NCI-H2107 treated with DMSO at 0.1 percent for 48 hours (cell line): ENCODE measurements around the gene CCN6.
A peak's percentile ranks its signal among the peaks of the same experiment; 100 is the strongest.
"Not testable (repeated sequence)": the region's sequence is repeated elsewhere in the genome, so short reads cannot be mapped to it uniquely, and the experiment has no call there.

ENCODE experiments used
- DNase-seq: peaks from one replicate; lab custom pipeline; 2025; ENCODE audit not compliant: unreplicated experiment; lab: John Stamatoyannopoulos, UW

The CCN6 gene

DNA sequence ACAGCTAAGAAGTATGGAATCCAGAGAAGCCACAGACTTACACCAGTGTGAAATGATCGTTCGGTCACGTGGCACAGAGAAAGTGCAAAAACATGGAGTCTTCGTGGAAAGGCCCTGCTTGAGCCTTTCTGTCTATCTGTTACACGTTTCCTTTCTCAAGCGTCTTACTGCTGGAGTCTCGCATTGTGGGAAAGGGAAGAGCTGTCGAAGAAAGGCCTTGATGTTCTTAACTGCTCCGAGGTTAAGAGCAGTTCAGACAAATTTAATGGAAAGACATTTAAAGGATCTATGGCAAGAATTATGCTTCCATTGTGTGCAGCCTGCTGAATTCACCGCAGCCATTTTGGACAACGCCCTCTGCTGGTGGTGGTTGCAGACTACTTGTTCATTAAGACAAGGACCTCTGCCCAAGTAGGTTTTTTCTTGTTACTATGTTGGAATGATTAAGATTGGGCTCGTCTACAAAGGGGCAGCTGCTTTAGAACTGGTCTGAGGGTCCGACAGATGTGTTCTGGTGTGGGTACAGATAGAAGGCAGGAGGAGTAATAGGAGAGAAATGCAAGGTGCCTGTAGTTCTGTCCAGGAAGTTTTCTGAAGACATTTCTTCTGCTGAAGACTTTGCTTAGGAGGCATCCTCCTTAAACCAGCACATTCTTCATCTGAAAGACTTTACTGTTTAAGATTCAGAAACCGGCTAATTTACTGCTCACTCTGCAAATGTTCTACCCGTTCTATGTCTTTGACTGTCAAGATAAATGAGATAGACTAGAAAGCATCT, 24.7 kb upstream of the CCN6 start:
- DNase-seq, result peak; percentile 19

DNA sequence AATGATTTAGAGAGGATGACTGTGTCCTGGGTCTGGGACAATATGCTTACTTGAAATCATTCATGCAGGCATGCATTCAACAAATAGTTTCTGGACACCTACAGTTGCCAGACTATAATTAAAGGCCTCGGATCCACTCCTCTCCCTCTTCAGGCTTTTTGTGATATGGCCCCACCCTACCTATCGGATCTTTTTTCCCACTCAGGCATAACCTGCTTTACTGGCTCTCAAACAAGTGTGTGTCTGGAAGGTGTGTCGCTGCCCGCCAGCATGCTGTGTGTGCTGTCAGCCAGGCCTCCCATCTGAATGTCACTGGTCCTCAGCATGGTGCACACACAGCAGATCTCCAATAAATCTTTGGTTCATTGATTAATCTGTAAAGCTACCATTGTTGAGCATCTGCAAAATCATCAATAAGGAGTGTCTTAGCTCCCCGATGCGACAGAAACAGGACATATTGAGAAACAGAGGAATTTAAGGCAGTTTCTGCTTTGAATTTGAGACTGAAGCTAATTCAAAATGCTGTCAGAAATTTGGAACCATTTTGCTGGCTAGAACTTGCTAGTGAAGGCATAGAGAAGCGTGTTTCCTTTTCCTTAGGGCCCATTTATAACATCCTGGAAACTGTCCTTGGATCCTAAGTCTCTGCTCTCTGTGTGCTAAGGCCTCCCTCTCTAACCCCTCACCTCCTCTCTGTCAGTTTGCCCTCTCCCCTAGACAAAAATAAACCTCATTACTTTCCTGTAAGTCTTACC, 23.5 kb upstream of the CCN6 start:
- no peak for DNase-seq

DNA sequence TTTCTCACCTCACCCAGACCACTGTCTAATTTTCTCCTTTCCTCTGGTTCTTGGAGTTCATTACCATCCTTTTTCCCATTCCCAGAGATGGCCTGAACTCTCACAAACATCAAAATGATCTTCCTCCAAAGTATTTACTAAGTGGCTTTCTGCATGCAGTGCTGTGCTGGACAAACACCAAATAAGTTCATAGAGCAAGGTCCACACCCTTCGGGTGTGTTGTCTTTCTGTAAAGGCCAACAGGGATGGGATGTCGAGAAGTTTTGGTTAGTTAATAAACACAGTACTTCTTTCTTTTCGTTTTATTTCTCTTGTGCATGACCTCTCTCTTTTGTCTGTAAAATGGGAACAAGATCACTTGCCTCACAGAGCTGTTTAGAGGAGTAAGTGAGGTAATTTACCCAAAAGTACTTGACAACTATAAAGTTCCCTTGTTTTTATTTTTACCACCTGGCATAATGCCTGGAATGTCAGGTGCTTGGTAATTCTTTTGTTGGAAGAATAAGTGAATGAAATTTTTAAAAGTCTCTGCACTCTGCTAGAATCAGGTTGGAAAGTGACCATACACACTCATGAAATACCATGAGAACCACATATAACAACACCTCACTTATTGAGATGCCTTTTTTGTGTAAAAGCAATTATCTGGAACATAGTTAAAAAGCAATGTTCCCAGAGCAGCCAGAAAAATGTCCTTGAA, 22.8 kb upstream of the CCN6 start:
- peak; percentile 49 for DNase-seq

DNA sequence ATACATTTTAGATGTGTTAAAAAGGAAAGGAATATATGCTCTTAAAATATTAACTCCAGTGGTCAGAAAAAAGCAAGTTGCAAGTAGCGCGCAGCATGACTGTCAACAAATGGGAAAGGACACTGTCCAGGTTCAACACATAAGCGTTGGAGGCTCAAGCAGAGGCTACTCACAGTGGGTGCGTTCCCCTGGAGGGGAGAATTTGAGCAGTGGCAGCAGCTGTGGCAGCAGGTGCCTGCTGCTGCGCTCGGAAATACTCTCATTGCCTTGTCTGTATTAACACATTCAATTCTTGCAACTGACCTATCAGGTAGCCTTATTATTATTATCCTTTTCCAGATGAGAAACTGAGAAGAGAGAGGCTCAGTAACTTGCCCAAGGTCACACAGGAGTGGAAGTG, 21.9 kb upstream of the CCN6 start:
- DNase-seq, result no peak

DNA sequence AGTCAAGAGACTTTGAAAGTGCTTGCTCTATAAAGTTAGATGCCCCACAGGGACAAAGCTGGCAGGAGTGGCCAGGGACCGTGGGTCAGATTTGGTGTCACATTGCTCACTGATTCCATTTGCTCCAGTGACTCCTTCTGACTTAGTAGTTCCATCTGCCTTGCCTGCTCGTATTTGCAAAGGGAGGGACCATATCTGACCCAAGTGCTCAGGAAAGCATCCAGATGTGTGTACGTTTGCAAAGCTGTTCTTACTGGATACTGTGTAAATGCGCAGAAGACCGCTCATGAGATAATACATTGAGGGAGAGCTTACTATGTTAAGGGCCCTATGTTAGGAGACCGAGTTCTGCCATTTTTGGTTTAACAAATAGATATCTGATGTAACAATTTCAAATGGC, 21.2 kb upstream of the CCN6 start:
- DNase-seq, result no peak

DNA sequence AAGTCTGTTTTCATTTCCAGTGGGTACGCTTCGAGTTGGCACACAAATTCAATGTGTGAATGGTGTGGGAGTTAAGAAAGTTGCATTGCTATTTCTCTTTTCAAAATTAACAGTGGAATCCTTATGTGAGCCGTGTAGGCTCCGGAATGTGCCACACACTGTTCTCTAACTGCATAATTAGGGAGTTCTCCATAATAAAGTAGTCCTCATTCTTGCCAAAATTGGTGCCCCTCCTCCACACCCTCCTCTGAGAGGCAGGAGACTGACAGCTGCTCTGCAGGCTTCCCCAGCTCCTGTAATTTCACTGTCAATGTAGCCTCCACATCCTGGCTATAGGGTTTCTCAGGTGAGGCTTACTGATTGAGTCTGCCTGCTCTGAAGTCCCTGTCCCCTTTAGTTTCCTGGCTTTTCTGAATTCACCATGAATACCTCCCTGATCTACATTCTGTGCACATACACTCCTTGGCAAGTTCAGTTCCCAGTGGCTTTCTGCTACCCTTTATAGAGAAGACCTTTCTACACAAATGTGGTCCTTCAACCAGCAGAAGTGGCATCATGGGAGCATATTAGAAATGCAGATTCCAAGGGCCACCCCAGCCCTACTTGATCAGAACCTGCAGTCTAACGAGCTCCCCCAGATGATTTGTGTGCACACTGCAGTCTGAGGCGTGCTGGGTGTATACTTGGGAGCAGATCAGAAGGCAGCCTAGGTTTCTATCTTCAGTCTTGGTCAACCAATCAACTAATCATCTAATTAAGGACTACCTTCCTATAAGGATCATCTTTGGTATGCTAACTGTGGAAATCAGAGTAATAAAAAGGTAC, 19.9 kb upstream of the CCN6 start:
- no peak for DNase-seq

DNA sequence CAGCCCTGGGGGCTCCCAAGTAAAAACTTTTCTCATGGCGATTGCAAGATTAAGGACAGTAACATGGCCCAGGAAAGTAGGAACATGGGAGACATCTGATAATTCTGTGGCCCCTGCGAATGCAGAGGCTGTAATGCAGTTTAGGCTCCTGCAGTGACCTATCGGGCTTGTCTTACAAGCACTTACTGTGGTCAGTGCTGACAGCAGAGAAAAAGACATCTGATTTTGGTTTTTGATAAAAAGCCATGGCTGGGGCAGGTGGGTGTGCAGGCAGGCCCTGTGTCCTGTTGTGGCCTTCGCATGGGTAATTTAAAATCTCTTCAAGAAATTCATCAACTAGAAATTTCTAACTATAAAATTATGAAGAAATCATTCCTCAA, 19.3 kb upstream of the CCN6 start:
- no peak for DNase-seq

DNA sequence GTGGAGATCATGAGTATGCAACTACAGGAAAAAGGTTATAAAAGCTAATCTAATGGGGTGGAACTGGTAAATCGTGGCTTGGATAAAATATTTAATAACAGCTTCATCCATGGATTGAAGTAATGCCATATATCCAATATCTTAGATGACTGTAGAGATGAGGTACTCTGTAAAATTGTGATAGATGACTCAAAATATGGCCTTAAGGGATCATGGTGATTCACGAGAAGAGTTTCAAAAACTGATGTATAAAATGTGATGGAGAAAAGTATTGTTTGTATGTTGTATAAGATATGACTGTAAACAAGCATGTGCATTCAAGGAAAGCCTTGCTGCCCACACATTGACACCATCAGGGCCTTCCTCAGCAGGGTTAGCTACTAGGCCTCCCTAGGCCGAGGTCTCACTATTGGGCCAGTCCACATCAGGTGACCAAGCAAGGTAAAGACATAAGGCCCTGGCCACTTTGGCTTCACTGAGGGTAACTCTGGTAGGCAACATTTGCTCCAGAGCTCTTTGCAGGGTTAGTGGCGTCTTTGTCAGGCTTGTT, 17.7 kb upstream of the CCN6 start:
- DNase-seq, result no peak

DNA sequence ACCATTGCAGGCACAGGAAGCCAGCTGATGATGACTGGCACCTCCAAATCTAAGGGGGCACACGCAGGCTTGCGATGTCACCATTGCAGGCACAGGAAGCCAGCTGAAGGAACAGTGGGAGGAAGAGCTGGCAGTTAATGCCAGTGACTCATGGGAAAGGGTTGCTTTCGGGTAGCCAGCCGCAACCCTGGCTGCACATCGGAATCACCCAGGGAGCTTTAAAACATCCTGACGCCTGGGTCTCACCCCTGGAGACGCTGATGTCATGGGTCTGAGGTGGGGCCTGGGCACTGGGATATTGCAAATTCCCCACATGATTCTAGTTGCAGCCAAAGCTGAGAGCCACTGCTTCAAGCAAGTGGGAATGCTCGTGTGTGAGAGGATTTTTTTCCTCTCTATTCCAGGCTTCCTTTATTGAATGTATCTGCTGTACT, 16.1 kb upstream of the CCN6 start:
- no peak for DNase-seq

DNA sequence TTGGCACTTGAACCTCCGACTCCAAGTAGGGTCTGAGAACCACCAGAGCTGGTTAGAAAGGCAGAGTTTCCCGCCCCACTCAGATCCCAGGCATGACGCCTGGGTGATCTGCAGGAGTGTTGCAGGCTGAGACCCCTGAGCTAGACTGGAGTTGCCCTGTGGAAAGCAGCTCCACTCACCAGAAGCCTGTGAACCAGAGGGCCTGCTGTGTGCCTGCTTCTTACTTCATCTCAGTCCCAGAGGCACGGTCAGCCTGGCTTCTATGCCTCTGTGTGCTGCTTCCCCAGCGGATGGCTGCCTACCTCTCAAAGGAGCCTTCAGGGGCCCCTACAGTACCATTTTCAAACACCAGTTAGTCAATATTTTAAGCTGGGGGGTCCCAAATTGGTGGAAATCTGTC, 15.6 kb upstream of the CCN6 start:
- no peak for DNase-seq

DNA sequence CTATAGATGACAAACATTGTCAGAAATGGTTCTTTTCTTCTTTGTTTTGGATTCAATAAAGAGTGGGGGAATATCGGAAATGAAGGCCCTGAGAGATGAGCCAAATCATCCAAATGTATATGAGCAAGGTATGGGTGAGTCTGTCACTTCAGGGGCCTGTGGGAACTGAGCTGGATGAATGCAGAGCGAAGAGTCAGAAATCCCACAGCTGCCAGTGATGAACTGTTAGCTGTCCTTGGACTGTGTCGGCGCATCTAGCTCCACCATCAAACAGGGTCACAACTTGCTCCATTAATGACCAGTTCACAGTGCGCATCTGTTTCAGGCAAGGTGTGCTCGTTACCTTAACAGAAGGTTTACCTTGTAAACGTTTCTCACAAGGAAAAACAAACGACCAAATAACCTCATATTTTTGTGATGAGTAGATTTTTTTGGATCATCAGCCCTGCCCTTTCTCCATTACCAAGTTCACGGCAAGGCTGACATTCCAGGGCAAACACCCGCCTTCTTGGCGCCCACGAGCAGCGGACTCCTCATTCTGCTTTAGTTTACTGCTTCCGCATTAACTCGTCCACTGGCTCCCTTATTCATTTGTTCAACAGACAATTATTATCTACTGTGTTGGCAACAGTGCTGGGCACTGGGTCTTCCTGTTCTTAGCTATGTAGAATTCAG, 15.0 kb upstream of the CCN6 start:
- DNase-seq, result no peak

DNA sequence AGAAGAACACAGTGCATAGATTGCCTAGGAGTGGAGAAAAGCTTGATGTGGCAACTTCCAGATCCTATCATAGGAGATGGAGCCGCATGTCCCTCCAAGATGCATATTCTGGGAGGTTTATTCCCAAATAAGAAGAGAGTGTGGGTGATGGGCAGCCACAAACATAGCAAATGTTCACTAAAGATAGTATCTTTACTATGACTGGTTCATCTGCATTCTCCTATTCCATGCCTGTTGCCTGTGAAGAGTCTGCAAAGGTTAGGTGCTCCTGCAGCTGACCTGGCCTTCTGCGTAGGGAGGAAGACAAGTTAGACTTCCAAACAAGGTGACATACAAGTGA, 14.5 kb upstream of the CCN6 start:
- DNase-seq, result no peak

DNA sequence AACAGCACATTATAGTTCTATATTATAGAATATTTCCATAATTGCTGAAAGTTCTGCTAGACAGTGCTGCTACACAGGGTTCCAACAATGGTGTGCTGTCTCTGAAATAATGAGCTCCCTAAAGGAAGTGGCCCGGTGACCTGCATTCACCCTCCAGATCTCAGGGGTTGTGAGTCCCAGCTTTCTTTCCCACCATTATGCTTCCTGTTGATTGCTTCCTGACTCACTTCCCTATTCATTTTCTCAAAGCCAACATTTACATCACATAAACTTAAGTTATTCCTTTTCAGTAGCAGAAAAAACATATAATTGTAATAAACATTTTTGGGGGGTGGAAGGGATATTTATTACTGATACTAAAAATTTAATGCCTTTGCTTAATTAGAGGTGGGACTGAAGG, 12.9 kb upstream of the CCN6 start:
- no peak for DNase-seq

DNA sequence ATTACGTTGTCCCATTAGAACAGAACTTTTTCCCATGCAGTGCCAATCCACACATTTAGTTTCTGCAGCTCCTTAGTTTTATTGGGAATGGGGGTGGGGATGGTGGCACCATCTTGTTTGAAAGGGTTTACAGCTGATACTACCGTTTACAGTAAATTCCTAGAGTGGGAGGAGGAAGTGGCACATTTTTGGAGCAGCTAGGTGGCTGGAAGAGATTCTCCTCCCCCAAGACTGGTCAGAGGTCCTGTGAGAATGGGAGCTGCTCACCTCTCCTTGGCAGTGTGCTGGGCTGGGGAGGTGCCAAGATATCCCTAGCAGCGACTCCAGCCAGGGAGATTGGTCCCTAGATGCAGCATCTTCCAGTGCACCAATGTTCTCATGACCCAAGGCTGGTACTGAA, 12.4 kb upstream of the CCN6 start:
- no peak for DNase-seq

DNA sequence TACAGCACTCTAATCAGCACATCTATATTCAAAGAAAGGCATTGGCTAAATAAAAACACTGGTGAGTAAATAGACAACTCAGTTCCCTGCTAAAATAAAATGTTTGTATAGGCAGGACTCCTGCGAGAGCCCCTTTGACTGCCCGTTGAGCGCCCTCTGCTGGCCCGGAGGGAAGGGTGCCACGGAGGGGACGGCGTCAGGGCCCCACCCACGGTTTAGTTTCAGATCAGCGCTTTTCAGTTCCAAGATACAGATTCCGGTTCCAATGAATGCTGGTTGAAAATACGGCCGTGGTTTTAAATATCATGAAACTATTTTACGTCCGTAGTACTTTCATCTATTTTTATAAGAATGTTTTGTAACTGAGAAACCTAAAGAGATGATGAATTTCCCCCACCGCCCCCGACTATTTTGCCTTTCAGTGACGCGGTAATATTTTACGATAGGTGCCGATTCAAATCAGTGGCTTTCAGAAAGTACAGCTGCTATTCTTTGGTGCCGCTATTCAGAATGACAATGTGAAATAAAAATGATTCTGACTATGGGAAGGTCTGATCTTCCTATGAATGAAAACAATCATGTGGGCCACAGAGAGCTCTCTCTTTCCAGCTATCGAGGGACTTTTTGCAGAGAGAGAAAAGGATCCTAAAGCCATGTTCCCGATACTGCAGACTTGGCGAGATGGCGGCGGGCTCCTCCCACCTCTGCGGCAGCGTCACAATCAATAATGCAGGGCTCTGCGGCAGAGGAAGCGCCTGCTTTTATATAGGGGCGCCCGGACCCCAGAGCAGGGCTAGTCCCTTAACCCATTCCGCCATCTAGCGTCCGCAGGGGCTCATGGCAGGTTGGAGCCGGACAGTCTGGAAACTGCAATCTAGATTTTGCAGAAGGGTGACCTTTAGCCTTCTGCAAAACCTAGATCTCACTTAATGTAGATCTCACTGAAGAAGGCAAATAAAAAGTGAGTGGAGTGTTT, 10.6 kb upstream of the CCN6 start:
- DNase-seq, result peak; percentile 85

DNA sequence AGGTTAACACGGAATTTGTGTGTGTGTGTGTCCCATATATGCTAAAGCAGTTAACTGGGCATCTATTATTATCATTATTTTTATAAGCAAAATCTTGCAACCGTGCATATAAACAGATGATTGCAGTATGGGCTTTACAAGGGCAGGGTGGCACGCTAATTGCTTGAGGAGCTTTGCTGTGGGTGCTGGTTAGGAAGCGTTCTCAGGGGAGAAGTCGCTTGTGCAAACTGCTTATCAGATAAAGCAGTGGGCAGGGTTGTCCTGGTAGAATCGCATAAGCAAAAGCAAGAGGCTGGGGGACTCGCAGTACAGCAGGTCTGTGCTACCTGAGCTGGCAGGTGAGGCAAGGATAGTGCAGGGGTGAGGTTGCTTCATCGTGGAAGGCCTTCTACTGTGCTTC, 9.7 kb upstream of the CCN6 start:
- no peak for DNase-seq

DNA sequence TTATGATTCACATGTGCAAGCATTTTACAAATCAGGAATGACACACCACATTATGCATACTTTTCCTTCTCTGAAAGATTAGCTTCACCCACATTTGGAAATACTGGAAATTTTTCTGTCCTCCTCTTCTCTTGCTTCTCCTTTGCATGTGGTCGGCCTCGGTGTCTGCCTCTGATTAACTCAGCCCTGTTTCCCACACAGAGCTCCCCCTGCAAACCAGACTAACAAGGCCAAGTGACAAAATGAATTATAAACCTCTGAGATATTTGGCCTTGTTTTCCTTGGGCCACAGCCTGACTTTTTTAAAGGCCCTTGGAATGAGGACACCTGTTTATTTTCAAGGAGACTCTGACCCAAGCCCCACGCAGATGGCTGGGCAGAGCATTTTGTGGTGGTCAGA, 9.0 kb upstream of the CCN6 start:
- DNase-seq, result no peak

DNA sequence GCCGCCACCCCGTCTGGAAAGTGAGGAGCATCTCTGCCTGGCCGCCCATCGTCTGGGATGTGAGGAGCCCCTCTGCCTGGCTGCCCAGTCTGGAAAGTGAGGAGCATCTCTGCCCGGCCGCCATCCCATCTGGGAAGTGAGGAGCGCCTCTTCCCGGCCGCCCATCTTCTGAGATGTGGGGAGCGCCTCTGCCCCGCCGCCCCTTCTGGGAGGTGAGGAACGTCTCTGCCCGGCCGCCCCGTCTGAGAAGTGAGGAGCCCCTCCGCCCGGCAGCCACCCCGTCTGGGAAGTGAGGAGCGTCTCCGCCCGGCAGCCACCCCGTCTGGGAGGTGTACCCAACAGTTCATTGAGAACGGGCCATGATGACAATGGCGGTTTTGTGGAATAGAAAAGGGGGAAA, 6.4 kb upstream of the CCN6 start:
- not testable (repeated sequence) for DNase-seq

DNA sequence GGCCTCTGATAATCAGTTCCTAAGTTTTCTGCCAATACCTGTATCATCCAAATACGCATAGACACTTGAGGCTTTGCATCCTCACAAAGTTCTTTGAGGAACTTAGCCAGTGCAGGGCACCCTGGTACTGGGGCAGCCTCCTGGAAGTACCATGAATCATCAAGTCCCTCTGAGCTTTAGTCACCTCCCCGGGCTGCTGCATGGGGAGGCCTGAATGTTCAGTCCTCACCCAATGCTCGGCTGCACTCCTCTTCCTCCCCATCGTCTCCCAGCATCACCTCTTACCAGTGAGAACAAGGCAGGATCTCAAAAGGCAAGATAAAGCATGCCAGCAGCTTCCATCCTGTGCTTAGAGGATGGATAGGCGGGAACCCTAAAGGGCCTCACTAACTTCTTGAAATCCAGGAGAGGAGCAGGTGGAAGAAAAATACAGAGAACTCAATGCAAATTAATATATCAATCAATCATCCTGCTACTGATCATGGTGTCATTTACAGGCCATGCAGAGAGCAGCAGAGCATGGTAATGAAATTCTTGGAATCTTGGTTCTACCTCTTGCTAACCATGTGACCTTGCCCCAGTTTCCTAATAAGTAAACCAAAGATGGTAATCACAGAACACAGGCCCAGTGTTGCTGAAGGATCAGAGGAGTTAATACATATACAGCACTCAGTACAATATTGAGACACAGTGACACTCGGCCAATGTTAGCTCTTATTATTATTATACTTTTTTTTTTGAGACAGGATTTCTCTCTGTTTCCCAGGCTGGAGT, 4.7 kb upstream of the CCN6 start:
- no peak for DNase-seq
